BLaER1 treated with 17β-estradiol and CSF1 and Interleukin-3, amounts not matched to agents 10 nM and 100 nM (cell line): Measurements from ENCODE around the gene TEF.
"Not testable (repeated sequence)": the region's sequence is repeated elsewhere in the genome, so short reads cannot be mapped to it uniquely, and the experiment has no call there.

Experiments used
- H3K27ac ChIP-seq, 11 experiments: shearing (Covaris generic); formaldehyde crosslinking; 2 replicates each; pipeline ENCODE4 v1.8.1; 2022
- H3K27me3 ChIP-seq, 11 experiments: shearing (Covaris generic); formaldehyde crosslinking; 2 replicates each; pipeline ENCODE4 v1.8.1; 2022
- H3K36me3 ChIP-seq, 11 experiments: shearing (Covaris generic); formaldehyde crosslinking; 2 replicates each; pipeline ENCODE4 v1.8.1; 2022
- H3K4me1 ChIP-seq, 10 experiments: shearing (Covaris generic); formaldehyde crosslinking; 2 replicates each; pipeline ENCODE4 v1.8.1; 2022
- H3K4me2 ChIP-seq, 11 experiments: shearing (Covaris generic); formaldehyde crosslinking; 2 replicates each; pipeline ENCODE4 v1.8.1; 2022
- H3K4me3 ChIP-seq, 10 experiments: shearing (Covaris generic); formaldehyde crosslinking; 2 replicates each; pipeline ENCODE4 v1.8.1; 2022
- H3K9ac ChIP-seq, 11 experiments: shearing (Covaris generic); formaldehyde crosslinking; 2 replicates each; pipeline ENCODE4 v1.8.1; 2022
- H3K9me3 ChIP-seq, 11 experiments: shearing (Covaris generic); formaldehyde crosslinking; replicated peaks in 1 of 11; 2 replicates each; pipeline ENCODE4 v1.8.1; 2022
- H4K20me1 ChIP-seq, 11 experiments: shearing (Covaris generic); formaldehyde crosslinking; 2 replicates each; pipeline ENCODE4 v1.8.1; 2022
- Cebpa-rat ChIP-seq, 11 experiments: shearing (Covaris generic); IDR thresholded peaks; 2 replicates each; pipeline ENCODE4 v1.8.1; 2022

The TEF gene

DNA sequence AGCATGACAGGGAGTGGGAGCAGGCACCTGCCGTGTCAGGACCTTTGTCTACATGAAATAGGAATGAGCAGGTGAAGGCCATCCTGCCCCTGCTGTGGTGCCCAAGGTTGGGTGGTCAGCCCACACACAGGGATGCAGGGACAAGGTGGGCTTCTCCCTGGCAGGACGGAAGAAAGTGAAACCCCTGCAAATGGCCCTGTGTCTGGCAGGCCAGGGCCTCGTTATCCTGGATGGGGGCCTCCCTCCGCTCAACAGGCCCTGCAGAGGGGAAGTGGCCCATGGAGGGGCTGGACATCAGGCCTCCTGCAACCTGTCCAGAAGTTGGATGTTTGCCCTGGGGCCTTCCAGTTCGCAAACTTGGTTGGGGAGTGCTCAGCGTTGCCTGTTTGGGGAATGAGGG lies 49.9 kb downstream of the TEF start:
- no peak for TF ChIP-seq Cebpa-rat (IDR thresholded peaks at IDR 0.05)
- no peak overlapping the region for H3K4me3 ChIP-seq
- H3K27ac ChIP-seq: no peak overlapping the region
- no peaks in the 10 kb centered on the region for H3K27me3 ChIP-seq
- no peak overlapping the region for H3K9ac ChIP-seq
- peaks cover 52 to 81% (median 69%) of the 10 kb centered on the region in 11 experiments for H4K20me1 ChIP-seq
- no peaks in the 10 kb centered on the region for H3K9me3 ChIP-seq
- H3K4me1 ChIP-seq: no peaks in the 10 kb centered on the region
- no peak overlapping the region for H3K4me2 ChIP-seq
- H3K36me3 ChIP-seq: peaks cover 54 to 80% (median 65%) of the 10 kb centered on the region in 11 experiments

DNA sequence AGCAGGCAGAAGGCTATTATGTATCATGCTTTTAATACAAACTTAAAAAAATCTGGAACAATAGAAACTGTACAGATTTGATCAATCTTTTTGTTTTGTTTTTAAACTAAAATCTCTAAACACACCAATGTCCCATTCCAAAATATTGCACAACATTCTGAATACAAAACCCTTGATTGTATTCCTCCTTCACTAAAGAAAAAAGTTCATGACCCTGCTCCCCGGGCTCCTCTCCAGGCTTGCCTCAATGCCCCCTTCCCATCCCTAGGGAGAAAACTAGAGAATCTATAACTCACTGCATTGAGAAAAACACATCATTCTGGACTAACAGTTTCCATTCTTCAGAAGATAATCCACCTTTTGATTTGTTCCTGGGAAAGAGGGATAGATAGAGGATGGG lies 51.7 kb downstream of the TEF start:
- not testable (repeated sequence) for H3K4me2 ChIP-seq, H3K9ac ChIP-seq, H3K4me3 ChIP-seq, H3K9me3 ChIP-seq, H3K27me3 ChIP-seq, H3K4me1 ChIP-seq, H3K27ac ChIP-seq
- peaks cover 64 to 84% (median 76%) of the 10 kb centered on the region in 11 experiments for H3K36me3 ChIP-seq
- peaks cover 70 to 96% (median 87%) of the 10 kb centered on the region in 11 experiments for H4K20me1 ChIP-seq
- 0 out of 22 replicates have a peak, but pooled peaks of 1 of the 11 experiments have one; percentile 8 for TF ChIP-seq Cebpa-rat (IDR thresholded peaks at IDR 0.05)

DNA sequence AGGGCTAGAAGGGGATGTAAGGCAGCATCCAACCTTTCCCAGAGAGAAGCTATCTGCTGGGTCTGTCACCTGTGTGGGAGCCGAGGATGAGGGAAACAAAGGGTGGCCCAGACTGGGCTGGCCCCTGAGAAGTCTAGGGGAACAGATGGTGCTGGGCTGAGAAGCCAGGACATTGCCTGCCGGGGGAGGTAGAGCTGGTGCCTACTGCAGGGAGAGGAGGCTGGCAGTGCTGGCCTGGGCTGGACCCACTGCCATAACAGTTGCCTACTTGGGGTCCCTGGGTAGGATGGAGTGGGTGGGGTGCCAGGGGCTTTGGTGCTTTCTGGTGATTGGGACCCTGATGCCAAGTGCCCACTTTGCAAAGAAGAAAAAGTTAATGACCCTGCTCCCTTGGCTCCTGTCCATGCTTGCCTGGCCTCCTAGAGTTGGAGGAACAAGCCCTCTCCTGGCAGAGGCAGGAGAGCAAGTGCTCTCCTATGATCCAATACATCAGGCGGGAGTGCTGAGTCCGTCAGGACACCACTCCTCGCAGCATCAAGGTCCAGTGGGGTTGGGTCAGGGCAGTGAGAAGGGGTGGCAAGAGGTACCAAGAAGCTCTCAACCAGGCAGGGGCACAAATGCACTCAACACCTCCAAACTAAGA lies 52.7 kb downstream of the TEF start:
- peaks cover 80 to 99% (median 94%) of the 10 kb centered on the region in 11 experiments for H4K20me1 ChIP-seq
- peaks cover 64 to 91% (median 83%) of the 10 kb centered on the region in 11 experiments for H3K36me3 ChIP-seq

DNA sequence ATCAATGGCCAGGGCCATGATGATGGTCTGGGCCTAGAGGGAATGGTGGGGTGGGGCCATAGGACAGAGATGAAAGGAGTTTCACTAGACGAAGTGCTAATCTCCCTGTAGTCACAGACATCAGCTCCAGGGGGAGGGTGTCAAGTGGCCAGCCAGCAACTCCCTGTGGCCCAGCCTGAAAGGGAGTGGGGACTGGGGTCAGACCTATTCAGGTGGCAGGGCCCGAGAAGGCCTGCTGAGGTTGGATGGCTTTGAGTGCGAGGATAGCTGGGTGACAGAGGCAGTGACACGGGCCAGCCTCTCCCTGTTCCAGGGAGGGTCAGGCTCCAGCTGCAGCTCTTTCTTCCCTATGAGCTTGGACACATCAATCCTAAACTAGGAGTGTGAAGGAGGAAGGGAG lies 53.8 kb downstream of the TEF start:
- peak overlapping the region in 2 of 11 experiments; percentile 13 to 19; a peak in 1 of 22 replicates for H3K9ac ChIP-seq
- no peak overlapping the region for H3K27ac ChIP-seq
- H3K4me3 ChIP-seq: no peak overlapping the region
- peaks cover 89 to 100% (median 98%) of the 10 kb centered on the region in 11 experiments for H4K20me1 ChIP-seq
- no peaks in the 10 kb centered on the region for H3K27me3 ChIP-seq
- no peak overlapping the region for H3K4me2 ChIP-seq
- no peaks in the 10 kb centered on the region for H3K9me3 ChIP-seq
- no peak for TF ChIP-seq Cebpa-rat (IDR thresholded peaks at IDR 0.05)
- peaks cover 65 to 100% (median 92%) of the 10 kb centered on the region in 11 experiments for H3K36me3 ChIP-seq
- H3K4me1 ChIP-seq: peaks cover 18 to 21% (median 20%) of the 10 kb centered on the region in 10 experiments

More for the DNA sequence above, 52.7 kb downstream of the TEF start:
- H3K9me3 ChIP-seq, H3K4me2 ChIP-seq, H3K27ac ChIP-seq, H3K27me3 ChIP-seq, H3K4me3 ChIP-seq: not testable (repeated sequence)
- peaks cover 7 to 10% (median 9%) of the 10 kb centered on the region in 10 experiments; a peak in 19 of 20 replicates for H3K4me1 ChIP-seq
- peak overlapping the region in 2 of 11 experiments; percentile 8 to 24; a peak in 2 of 22 replicates for H3K9ac ChIP-seq

DNA sequence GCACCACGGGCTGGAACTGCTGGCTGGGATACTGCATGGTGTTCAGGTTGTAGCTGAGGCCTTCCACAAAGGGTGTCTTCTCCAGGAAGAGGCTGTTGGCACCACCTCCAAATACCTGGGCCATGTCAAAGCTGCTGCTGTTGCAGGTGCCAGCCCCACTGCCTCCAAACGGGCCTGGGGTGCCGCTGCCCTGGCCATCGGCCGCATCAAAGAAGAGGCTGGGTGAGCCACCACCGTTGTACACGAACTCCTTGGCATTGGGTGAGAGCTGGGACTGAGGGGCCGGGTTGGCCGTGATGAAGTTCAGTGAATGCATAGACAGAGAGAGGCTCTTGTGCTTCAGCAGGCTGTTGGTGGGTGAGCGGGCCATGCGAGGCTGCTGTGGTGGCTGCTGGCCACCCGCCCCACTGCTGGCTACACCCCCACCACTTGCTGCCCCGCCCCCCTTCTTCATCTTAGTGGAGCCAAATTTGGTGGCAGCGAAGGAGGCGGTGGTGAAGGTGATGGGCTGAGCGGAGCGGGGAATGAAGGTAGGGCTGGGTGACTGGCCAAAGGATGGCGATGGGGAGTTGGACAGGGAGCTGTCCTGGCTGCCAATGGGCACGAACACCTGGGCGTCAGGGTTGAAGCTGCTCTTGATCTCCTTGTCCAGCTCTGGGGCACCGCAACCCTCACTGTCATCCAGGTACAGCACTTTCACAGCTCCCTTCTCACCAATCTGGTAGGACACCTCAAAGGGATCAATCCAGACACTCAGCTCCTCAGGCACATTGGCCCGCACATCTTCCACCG lies 54.8 kb downstream of the TEF start:
- peaks cover 94 to 100% (median 98%) of the 10 kb centered on the region in 11 experiments for H4K20me1 ChIP-seq
- H3K4me2 ChIP-seq: no peak overlapping the region

DNA sequence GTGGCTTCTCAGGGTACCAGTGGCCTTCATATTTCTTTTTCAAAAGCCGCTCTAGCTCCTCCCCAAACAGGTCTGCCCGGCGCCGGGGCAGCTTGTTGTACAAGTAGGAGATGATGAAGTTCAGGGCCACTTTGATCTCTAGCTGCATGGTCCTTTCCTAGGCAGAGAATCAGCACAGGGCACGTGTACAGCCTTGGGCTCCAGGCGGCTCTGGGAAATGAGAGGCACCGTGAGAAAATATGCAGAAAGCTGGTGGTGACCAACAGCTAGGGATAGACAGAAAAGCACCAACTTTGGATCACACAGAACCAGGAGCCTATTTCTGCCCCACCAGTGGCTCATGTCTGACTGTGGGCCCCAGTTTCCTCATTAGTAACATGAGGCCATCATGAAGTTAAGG lies 55.5 kb downstream of the TEF start:
- Histone ChIP-seq H3K4me2 (no peak overlapping the region), H3K4me1 (peaks cover 26 to 36% (median 33%) of the 10 kb centered on the region in 10 experiments), H3K4me3 (no peak overlapping the region), H3K27ac (no peak overlapping the region), H3K9me3 (no peaks in the 10 kb centered on the region), H4K20me1 (peaks cover 94 to 100% (median 98%) of the 10 kb centered on the region in 11 experiments), H3K9ac (no peak overlapping the region; a peak in 1 of 22 replicates), H3K36me3 (peaks cover 69 to 100% (median 93%) of the 10 kb centered on the region in 11 experiments), H3K27me3 (no peaks in the 10 kb centered on the region)
- TF ChIP-seq Cebpa-rat (IDR thresholded peaks at IDR 0.05): no peak

More for the DNA sequence above, 54.8 kb downstream of the TEF start:
- Histone ChIP-seq H3K9ac (no peak overlapping the region; a peak in 2 of 22 replicates), H3K27me3 (no peaks in the 10 kb centered on the region), H3K27ac (no peak overlapping the region), H3K36me3 (peaks cover 69 to 100% (median 95%) of the 10 kb centered on the region in 11 experiments), H3K4me3 (no peak overlapping the region), H3K9me3 (no peaks in the 10 kb centered on the region), H3K4me1 (peaks cover 21 to 31% (median 27%) of the 10 kb centered on the region in 10 experiments)
- TF ChIP-seq Cebpa-rat (IDR thresholded peaks at IDR 0.05): no peak

DNA sequence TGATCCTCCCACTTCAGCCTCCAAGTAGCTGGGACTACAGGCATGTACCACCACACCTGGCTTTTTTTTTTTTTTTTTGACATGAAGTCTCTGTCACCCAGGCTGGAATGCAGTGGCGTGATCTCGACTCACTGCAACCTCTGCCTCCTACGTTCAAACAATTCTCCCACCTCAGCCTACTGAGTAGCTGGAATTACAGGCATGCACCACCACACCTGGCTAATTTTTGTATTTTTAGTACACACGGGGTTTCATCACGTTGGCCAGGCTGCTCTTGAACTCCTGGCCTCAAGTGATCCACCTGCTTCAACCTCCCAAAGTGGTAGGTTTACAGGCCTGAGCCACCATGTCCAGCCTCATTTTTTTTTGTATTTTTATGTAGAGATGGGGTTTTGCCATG lies 58.8 kb downstream of the TEF start:
- H3K4me3 ChIP-seq, H3K27ac ChIP-seq, H3K9me3 ChIP-seq, H3K27me3 ChIP-seq: not testable (repeated sequence)
- peaks cover 52 to 86% (median 78%) of the 10 kb centered on the region in 11 experiments for H3K36me3 ChIP-seq
- peak overlapping the region in 6 of 11 experiments; percentile 5 to 44 (median 20); a peak in 4 of 22 replicates for H3K9ac ChIP-seq
- peak overlapping the region in 9 of 11 experiments; percentile 2 to 57 (median 24); a peak in 8 of 22 replicates for H3K4me2 ChIP-seq
- peaks cover 82 to 98% (median 95%) of the 10 kb centered on the region in 11 experiments for H4K20me1 ChIP-seq
- H3K4me1 ChIP-seq: peaks cover 44 to 53% (median 51%) of the 10 kb centered on the region in 10 experiments

DNA sequence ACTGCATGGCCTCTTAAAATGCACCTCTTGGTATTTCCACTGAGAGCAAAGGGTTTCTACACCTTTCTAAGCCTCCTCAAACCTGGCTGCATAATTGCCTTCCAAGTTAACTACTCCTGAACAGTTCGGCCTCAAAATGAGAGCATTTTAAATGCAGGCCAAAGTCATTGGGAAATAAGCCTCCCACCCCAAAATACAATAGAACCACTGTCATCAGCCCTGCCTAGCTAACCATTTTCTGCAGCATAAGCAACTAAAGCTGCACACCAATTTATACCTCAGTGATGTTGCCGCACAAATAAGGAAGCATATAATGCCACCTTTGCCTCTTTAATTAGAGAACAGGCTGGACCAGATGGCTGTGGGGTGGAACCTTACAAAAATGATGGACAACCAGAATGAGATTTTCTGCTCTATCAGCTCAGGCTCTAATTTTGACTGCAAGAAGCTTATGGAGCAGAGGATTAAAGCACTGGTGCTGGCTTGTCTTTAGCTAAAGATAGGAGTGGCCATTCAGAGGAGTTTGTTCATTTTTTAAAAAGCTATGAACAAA lies 60.6 kb downstream of the TEF start:
- Histone ChIP-seq H3K4me2 (peak overlapping the region in 7 of 11 experiments; percentile 57 to 99 (median 85); a peak in 8 of 22 replicates), H3K27me3 (no peaks in the 10 kb centered on the region), H3K36me3 (peaks cover 34 to 68% (median 60%) of the 10 kb centered on the region in 11 experiments), H3K9ac (peak overlapping the region in 4 of 11 experiments; percentile 6 to 58 (median 8); a peak in 1 of 22 replicates), H4K20me1 (peaks cover 64 to 88% (median 84%) of the 10 kb centered on the region in 11 experiments), H3K9me3 (no peaks in the 10 kb centered on the region), H3K27ac (no peak overlapping the region), H3K4me1 (peaks cover 44 to 53% (median 51%) of the 10 kb centered on the region in 10 experiments), H3K4me3 (no peak overlapping the region)
- no peak for TF ChIP-seq Cebpa-rat (IDR thresholded peaks at IDR 0.05)
